HepG2 (cell line): ENCODE measurements around the gene CARMIL3.

Experiments used
- NFRKB ChIP-seq: fragments of 450-650 bp; IDR thresholded peaks from 2 replicates; pipeline ENCODE4 v1.6.1; 2017
- SP1 ChIP-seq, 2 experiments: fragments of 450-650 bp in 1 of 2; sonication (generic) in 1 of 2; formaldehyde crosslinking in 1 of 2; IDR thresholded peaks; 2 replicates each; pipeline versions ENCODE4 v1.4.0 to v1.6.1; 2016 to 2020; ENCODE audit warnings: missing genetic modification reagents in 1 of 2
- TAF15 ChIP-seq: fragments of 200-400 bp; formaldehyde crosslinking; IDR thresholded peaks from one replicate; pipeline ENCODE4 v1.6.1; 2018; ENCODE audit warnings: mild to moderate bottlenecking, low read depth, low read length; ENCODE audit not compliant: poor library complexity, severe bottlenecking
- ZBTB21 ChIP-seq: sonication (generic); formaldehyde crosslinking; IDR thresholded peaks from 2 replicates; pipeline ENCODE4 v1.4.0; 2020; ENCODE audit warnings: missing genetic modification reagents
- TF ChIP-seq, protein P1 (sequence below): sonication (generic); formaldehyde crosslinking; IDR thresholded peaks from 2 replicates; pipeline ENCODE4 v1.5.0; 2020; ENCODE audit warnings: mild to moderate bottlenecking, missing genetic modification reagents, moderate library complexity

- no peak for TF ChIP-seq NFRKB
- TF ChIP-seq ZBTB21, result no peak
- no peak for TF ChIP-seq TAF15
- TF ChIP-seq SP1 (IDR thresholded peaks at IDR 0.05), result no peak
- no peak for TF ChIP-seq SP1 (CRISPR knock-in tag; IDR thresholded peaks at IDR 0.05)
- TF ChIP-seq, protein P1, sequence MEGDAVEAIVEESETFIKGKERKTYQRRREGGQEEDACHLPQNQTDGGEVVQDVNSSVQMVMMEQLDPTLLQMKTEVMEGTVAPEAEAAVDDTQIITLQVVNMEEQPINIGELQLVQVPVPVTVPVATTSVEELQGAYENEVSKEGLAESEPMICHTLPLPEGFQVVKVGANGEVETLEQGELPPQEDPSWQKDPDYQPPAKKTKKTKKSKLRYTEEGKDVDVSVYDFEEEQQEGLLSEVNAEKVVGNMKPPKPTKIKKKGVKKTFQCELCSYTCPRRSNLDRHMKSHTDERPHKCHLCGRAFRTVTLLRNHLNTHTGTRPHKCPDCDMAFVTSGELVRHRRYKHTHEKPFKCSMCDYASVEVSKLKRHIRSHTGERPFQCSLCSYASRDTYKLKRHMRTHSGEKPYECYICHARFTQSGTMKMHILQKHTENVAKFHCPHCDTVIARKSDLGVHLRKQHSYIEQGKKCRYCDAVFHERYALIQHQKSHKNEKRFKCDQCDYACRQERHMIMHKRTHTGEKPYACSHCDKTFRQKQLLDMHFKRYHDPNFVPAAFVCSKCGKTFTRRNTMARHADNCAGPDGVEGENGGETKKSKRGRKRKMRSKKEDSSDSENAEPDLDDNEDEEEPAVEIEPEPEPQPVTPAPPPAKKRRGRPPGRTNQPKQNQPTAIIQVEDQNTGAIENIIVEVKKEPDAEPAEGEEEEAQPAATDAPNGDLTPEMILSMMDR, result no peak
These were observed 8.6 kb downstream of the CARMIL3 start for GRCh38 chr14:24060443-24060842.
